Smooth muscle cell (in vitro differentiated cells): ENCODE measurements around the gene IL16. TPM values are rescaled to one million over a fixed set of nuclear protein-coding genes. Genes with fewer than 3 reads are reported as not detected.
A peak's percentile ranks its signal among the peaks of the same experiment; 100 is the strongest.

Experiments
- DNase-seq: peaks from one replicate; lab custom pipeline; 2025; ENCODE audit not compliant: unreplicated experiment; lab: John Stamatoyannopoulos, UW
- H2AFZ ChIP-seq: fragments of 200-600 bp; sonication (generic); 2 replicates; pipeline ENCODE4 v1.6.0; 2016; ENCODE audit warnings: antibody characterized with exemption, low read depth, mild to moderate bottlenecking
- H3F3A ChIP-seq: fragments of 200-600 bp; sonication (generic); 2 replicates; pipeline ENCODE4 v1.6.0; 2017; ENCODE audit warnings: antibody characterized with exemption, low read depth
- H3K27ac ChIP-seq: fragments of 200-600 bp; sonication (generic); 2 replicates; pipeline ENCODE4 v1.5.1; 2016; ENCODE audit warnings: low read depth, mild to moderate bottlenecking
- H3K27me3 ChIP-seq: fragments of 200-600 bp; sonication (generic); 2 replicates; pipeline ENCODE4 v1.6.1; 2016; ENCODE audit warnings: low read depth, mild to moderate bottlenecking
- H3K36me3 ChIP-seq: fragments of 200-600 bp; sonication (generic); 2 replicates; pipeline ENCODE4 v1.5.1; 2016; ENCODE audit warnings: low read depth
- H3K4me1 ChIP-seq: fragments of 200-600 bp; sonication (generic); 2 replicates; pipeline ENCODE4 v1.5.1; 2016; ENCODE audit warnings: low read depth
- H3K4me2 ChIP-seq: fragments of 200-600 bp; sonication (generic); 2 replicates; pipeline ENCODE4 v1.6.0; 2016; ENCODE audit warnings: mild to moderate bottlenecking
- H3K4me3 ChIP-seq: fragments of 200-600 bp; sonication (generic); 2 replicates; pipeline ENCODE4 v1.5.1; 2016; ENCODE audit warnings: mild to moderate bottlenecking
- H3K79me2 ChIP-seq: fragments of 200-600 bp; sonication (generic); 2 replicates; pipeline ENCODE4 v1.6.0; 2016; ENCODE audit warnings: low read depth, mild to moderate bottlenecking
- H3K9ac ChIP-seq: fragments of 200-600 bp; sonication (generic); 2 replicates; pipeline ENCODE4 v1.6.0; 2016; ENCODE audit warnings: low read depth
- H3K9me3 ChIP-seq: fragments of 200-600 bp; sonication (generic); replicated peaks from 2 replicates; pipeline ENCODE4 v1.5.1; 2016; ENCODE audit warnings: low read depth
- H4K20me1 ChIP-seq: fragments of 200-600 bp; sonication (generic); 2 replicates; pipeline ENCODE4 v1.6.0; 2016; ENCODE audit warnings: low read depth
- WGBS: methylation state at CpG from one replicate; pipeline ENCODE4 v1.1.7; 2016; ENCODE audit warnings: low lambda C conversion rate; 5-methylcytosine and 5-hydroxymethylcytosine counted together
- polyA plus RNA-seq: library from polyadenylated mRNA; unstranded; fragments of >200 nt; fragmentation: Nextera tagmentation; extraction: Ambion mirVana; gene quantifications from 2 replicates; pipeline ENCODE4 v1.2.1, GENCODE V29; 2016
- total RNA-seq: library from RNA; depleted of rRNA; stranded (reverse); fragments of >200 nt; gene quantifications from 2 replicates; pipeline ENCODE4 v1.2.3, GENCODE V29; 2014
- TF ChIP-seq, protein P1 (sequence below): fragments of 200-600 bp; sonication (generic); IDR thresholded peaks from 2 replicates; pipeline ENCODE4 v1.5.1; 2017; ENCODE audit warnings: borderline replicate concordance, mild to moderate bottlenecking, antibody characterized with exemption; ENCODE audit not compliant: insufficient read depth, poor library complexity, severe bottlenecking

The IL16 gene
- total and polyA plus RNA-seq, 2 experiments from 2014 or later = 1.3 to 1.4 TPM

GRCh38 chr15:81331600-81331999 is 134.9 kb downstream of the IL16 start:
- WGBS = 89% methylated on average over 15 of the region's 15 CpGs
- TF ChIP-seq, protein P1, sequence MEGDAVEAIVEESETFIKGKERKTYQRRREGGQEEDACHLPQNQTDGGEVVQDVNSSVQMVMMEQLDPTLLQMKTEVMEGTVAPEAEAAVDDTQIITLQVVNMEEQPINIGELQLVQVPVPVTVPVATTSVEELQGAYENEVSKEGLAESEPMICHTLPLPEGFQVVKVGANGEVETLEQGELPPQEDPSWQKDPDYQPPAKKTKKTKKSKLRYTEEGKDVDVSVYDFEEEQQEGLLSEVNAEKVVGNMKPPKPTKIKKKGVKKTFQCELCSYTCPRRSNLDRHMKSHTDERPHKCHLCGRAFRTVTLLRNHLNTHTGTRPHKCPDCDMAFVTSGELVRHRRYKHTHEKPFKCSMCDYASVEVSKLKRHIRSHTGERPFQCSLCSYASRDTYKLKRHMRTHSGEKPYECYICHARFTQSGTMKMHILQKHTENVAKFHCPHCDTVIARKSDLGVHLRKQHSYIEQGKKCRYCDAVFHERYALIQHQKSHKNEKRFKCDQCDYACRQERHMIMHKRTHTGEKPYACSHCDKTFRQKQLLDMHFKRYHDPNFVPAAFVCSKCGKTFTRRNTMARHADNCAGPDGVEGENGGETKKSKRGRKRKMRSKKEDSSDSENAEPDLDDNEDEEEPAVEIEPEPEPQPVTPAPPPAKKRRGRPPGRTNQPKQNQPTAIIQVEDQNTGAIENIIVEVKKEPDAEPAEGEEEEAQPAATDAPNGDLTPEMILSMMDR = no peak

DNA sequence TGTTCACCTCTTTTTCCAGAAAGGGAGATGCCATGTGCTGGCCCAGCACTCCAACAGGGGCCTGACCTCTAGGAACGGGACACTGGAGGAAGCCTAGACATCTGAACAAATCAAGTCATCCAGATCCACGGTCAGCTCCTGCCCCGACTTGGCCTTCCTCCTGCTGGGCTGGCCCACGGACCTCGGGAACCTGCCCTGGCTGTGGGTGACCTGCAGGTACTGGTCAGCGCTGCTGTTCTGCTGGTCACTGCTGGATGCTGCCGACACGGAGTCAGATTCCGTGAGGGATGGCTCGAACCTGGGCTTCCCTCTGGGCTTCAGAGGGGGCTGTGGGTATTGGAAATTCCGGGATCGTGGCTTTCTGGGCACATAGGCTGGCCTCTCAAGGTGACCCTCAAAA is 135.6 kb downstream of the IL16 start:
- Histone ChIP-seq H3K27ac (no peak overlapping the region), H3K9me3 (no peaks in the 10 kb centered on the region), H3K79me2 (no peaks in the 10 kb centered on the region), H3K27me3 (no peaks in the 10 kb centered on the region), H3F3A (peaks cover 8% of the 10 kb centered on the region), H4K20me1 (peaks cover 1% of the 10 kb centered on the region), H3K4me1 (peaks cover 6% of the 10 kb centered on the region), H3K4me3 (no peak overlapping the region), H2AFZ (no peak overlapping the region), H3K9ac (no peak overlapping the region), H3K4me2 (no peak overlapping the region), H3K36me3 (no peaks in the 10 kb centered on the region)
- WGBS = 98% methylated on average over 12 of the region's 12 CpGs
- no peak for DNase-seq
- TF ChIP-seq, protein P1 = no peak

More at GRCh38 chr15:81331600-81331999, 134.9 kb downstream of the IL16 start:
- Histone ChIP-seq H3K9me3 (no peaks in the 10 kb centered on the region), H3K4me3 (no peak overlapping the region), H3K79me2 (no peaks in the 10 kb centered on the region), H3K4me2 (peak overlapping the region; percentile 70), H3K27ac (no peak overlapping the region), H4K20me1 (peaks cover 4% of the 10 kb centered on the region), H3K27me3 (no peaks in the 10 kb centered on the region), H3K9ac (no peak overlapping the region), H2AFZ (no peak overlapping the region), H3F3A (peaks cover 16% of the 10 kb centered on the region), H3K36me3 (no peaks in the 10 kb centered on the region), H3K4me1 (peaks cover 11% of the 10 kb centered on the region)
- DNase-seq = no peak

DNA sequence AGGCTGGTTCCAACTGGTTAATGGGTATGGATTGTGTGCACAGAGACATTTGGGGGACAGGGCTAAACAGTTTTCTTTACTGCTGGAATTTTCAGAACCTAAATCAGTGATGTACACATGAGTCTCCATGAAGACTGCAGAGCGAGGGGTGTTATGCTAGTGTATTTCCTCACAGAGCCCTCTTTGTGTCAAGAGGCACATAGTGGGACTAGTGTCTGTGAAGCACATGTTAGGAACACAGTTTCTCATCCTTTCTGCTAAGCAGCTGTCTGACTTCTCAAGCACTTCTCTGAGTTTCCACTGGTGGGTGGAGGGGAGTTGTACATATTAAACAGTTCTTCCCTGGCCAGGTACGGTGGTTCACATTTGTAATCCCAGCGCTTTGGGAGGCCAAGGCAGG is 136.7 kb downstream of the IL16 start:
- Histone ChIP-seq H3K27ac (no peak overlapping the region), H3K9me3 (no peaks in the 10 kb centered on the region), H3K4me2 (no peak overlapping the region), H3K27me3 (no peaks in the 10 kb centered on the region), H3F3A (no peaks in the 10 kb centered on the region), H3K4me1 (no peaks in the 10 kb centered on the region), H3K36me3 (no peaks in the 10 kb centered on the region), H2AFZ (no peak overlapping the region), H3K79me2 (no peaks in the 10 kb centered on the region), H3K4me3 (no peak overlapping the region), H4K20me1 (no peaks in the 10 kb centered on the region), H3K9ac (no peak overlapping the region)
- DNase-seq = no peak
- WGBS = 96% methylated on average over 3 of the region's 3 CpGs
- TF ChIP-seq, protein P1 = no peak

DNA sequence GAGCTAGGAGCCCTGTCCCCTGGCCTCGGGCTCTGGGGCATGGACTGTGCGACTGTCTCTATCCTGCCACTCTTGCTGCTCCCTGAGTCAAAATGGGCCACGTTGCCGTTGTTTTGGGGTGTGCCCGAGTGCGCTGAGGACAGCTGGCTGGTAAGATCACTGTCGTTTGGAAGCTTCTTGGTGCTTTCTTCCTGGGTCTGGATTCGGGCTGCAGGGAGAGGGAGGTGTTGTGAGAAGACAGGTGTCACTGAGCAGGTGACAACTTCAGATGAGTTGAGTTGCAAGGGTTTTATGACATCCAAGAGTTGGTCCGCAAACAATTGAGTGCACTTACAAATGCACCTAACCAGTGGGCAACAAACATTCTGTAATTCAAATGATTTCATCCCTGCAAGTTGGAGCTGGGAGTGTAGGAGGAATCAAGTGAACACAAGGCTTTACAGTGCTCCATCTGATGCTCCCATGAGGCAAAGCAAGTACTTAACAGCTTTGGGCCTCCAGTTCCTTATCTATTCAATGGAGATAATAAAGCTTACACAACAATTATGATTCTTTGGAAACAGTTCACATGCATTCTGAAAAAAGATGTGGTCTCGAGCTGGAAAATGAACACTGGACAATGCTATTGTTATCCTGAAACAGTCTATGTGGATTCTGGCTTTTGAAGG is 138.2 kb downstream of the IL16 start:
- H3K27ac ChIP-seq = no peak overlapping the region
- H3K27me3 ChIP-seq = no peaks in the 10 kb centered on the region
- H3K4me2 ChIP-seq = no peak overlapping the region
- 90% methylated on average over 10 of the region's 10 CpGs for WGBS
- no peaks in the 10 kb centered on the region for H3K79me2 ChIP-seq
- no peak for DNase-seq
- H4K20me1 ChIP-seq = no peaks in the 10 kb centered on the region
- H3K9ac ChIP-seq = no peak overlapping the region
- H3K4me1 ChIP-seq = no peaks in the 10 kb centered on the region
- H3K4me3 ChIP-seq = no peak overlapping the region
- H3K9me3 ChIP-seq = no peaks in the 10 kb centered on the region
- no peak overlapping the region for H2AFZ ChIP-seq
- H3K36me3 ChIP-seq = no peaks in the 10 kb centered on the region
- H3F3A ChIP-seq = no peaks in the 10 kb centered on the region
- TF ChIP-seq, protein P1 = no peak
